ENCODE data around the gene SPATS2L.

Gene SPATS2L

DNA sequence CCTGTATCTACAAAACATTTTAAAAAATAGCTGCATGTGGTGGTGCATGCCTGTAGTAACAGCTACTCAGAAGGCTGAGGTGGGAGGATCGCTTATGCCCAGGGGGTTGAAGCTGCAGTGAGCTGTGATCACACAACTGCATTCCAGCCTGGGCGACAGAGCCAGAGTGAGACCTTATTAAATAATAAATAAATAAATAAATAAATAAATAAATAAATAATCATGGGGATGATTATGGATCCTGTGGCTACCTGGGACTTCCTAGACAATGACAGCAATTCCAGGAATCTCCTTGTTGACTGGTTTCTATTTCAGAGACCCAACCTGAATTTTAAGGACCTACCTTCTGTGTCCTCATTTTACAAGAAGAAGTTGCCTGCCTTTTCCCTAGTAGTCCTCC is 111.9 kb downstream of the SPATS2L start:
- no peak for DNase-seq

DNA sequence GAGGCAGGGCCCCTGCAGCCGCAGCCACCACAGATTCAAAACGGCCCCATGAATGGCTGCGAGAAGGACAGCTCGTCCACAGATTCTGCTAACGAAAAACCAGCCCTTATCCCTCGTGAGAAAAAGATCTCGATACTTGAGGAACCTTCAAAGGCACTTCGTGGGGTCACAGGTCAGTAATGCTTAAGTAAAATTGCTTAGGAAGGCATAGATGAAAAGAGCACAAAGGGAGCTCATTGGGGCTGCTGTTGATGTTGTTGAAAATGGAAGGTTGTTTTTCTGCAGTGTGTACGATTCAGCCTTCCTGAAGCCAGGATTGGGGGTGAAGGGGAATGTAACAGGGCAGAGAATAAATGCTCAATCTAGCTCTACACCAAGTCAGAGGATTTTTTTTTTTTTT is 112.8 kb downstream of the SPATS2L start:
- no peak for DNase-seq

DNA sequence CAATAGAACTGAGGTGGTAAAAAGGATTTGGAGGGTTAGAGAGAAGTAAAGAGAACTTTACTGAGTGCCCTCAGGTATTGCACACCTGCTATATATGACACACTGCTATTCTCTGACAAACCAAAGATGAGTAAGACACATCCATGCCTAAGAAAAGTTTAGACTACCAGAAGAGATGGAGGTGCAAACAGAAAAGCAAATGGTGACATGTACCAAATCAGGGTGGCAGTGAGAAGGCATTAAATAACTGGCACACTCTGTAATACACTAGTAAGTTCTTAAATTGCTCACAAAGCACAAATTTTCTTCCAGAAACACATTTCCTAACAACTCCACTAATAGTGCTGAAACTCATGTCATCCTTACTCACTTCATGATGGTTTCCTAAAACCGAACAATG is 114.8 kb downstream of the SPATS2L start:
- DNase-seq, result no peak

DNA sequence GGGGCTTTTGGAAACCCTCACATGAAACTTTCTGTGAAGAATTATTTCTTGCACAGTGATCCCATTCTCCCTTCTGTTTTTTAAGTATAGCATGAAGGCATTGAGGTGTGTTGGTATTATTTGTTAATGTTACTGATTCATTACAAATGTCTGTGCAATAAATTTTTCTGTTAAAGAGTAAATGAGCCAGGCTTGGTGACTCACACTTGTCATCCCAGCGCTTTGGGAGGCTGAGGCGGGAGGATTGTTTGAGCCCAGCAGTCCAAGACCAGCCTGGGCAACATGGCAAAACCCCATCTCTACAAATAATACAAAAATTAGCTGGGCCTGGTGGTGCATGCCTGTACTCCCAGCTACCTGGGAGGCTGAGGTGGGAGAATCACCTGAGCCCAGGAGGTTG is 115.6 kb downstream of the SPATS2L start:
- DNase-seq, result no peak

DNA sequence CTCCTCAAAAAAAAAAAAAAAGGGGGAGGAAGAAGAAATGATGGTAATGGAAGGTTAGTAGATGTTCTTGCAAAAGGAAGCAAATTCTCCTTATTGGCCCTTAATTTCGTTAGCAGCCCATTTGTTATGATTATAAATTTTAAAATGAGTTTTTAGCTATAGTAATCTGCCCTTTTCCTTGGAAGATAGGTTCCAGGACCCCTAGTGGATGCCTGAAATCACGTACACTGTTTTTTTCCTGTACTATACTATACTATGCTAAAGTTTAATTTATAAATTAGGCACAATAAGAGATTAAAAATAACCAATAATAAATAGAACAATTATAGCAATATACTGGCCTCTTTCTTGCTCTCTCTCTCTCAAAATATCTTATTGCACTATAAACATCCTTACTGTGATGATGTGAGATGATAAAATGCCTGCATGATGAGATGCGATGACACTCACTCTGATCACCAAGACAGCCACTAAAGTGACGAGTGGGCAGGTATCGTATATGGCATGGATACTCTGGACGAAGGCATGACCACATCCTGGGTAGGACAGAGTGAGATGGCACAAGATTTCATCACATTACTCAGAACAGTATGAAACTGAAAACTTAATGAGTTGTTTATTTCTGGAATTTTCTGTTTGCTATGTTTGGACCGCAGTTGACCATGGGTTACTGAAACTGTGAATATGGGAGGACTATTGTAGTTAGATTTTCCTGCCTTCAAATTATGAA is 116.2 kb downstream of the SPATS2L start:
- DNase-seq, result no peak

DNA sequence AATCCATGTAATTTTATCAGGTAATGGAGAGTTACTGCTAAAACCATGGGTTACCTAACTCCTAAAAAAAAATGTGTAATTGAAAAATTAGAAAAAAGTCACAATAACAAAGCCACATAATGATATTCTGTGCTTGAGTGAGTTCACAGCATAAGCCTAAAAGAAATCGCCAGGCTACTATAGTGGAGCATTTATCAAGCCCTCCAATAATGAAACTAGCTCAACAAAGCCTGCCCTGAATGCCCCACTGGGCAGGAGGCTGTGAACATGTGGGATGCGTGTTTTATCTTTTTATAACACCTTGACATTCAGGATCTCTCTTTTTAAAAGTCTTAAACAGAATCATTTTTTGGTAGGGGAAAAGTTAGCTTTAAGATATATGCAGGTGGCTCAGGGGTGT is 117.0 kb downstream of the SPATS2L start:
- no peak for DNase-seq

DNA sequence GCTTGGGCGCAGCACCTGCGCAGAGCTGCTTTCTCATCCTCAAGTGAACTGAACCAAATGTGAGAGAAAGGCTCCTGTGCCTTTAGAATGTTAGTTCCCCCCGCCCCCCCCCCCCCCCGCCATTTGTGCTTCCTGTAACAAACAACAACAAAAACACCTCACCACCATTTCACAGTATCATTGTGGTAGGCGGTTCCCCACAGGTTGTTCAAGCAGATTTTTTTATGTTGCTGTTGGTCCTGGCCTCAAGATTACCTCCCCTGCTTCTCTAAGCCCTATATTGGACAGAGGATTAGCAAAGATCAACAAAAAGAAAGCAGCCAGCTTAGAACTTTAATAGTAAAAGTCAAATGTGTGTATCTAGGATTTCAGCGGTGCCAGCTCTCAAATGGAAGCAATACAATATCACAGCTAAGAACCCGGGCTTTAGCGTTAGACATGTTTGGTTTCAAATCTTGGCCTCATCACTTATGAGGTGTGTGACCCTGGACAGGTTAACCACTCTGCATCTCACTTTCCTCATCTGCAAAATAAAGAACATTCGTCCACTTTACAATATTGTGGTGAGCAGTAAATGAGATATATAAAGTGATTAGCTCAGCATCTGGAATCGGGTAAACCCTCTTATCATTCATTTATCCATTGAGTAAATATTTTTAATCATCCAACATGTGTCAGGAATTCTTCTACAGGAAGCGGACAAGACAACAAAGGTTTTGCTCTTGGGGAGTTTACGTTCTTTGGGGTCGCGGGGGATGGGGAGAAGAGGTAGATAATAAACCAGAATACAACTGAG is 118.7 kb downstream of the SPATS2L start:
- no peak for DNase-seq

DNA sequence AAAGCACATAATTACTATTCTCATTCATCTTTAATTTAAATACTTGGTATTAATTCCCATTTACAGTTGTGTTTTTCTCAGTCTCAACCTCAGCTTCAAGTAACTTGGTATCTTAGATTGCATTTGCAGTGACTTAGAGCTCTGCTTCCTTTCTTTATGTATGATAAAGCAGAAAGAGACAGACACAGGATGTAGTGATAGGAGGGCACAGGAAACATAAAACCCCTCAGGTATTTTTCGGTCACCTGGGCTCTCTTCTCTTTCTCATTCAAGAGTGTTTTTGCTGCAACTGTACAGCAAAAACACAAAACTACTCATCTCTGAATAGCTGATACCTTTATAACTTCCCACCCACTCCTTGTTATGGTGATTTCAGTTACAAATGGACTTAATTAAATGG is 120.3 kb downstream of the SPATS2L start:
- no peak for DNase-seq

DNA sequence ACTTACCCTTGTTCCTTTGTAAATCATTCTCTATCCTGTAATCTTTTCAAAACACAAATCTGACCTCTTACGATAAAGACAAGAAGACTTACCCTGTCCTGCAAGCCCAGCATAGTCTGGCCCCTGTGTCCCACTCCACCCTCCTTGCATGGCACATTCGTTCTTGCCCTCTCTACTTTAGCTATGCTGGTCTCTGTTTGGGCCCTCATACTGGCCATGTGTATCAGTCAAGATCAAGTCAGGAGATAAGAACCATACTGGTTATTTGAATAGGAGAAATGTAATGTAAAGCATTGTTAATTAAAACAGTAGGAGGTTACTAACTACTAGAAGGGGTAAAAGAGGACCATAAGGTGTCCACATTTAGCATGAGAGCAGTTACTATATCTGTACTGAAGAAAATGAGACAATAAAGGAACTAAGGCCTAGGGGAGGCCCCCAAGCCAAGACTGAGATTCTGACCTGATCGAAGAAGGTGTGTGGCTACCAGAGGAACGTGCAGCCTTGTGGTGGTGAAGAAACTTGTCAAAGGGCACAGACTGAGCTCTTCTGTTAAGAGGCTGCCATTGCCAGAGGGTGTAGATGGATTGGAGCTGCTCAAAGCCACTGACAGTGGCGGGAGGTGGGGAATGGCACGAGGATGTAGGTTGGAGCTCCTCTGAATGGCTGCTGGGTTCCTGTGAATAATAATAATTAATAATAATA is 122.6 kb downstream of the SPATS2L start:
- DNase-seq, result no peak

DNA sequence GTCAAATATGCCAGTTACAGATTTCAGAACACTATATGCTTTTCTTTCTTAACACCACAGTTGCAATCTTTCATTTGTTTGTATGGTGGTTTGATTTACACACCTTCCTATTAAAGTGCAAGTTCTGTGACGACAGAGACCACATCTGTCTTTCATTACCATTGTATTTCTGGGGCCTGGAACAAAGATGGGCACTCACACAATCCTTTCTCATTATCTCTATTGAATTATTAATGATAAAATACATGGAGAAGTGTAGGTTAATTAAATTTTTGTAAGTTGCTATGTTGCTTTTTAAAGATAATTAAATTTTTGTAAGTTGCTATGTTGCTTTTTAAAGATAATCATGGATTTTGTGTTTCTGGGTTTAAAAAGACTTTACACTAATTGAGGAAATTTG is 123.5 kb downstream of the SPATS2L start:
- DNase-seq, result no peak

DNA sequence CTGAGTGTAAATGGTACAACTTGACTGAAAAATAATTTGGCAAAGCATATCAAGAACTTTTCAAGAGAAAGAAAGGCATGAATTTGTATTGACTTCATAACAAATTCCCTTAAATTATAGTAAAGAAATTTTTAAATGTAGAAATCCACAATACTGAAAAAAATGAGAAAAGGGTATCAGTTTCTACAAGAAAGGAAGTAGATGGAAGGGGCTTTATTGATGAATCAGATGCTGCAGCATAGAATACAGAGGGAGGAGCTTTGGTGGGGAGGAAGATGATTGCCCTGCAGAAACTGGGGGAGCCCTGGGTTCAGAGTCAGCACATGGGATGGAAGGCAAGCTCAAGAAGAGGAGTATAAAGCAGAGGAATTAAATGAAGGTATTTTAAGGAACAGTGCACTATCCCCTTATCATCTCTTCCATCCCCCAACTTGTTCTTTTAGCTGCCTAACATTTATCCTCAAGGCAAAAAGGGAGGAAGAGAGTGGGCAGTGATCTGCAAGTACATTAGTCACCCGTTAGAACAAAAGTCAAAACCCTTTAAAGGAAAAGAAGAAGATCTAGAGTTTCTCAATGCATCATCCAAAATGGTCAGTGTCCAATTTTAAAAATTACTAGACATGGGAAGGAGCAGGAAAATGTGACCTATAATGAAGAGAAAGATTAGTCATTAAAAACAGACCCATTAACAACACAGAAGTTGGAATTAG is 125.7 kb downstream of the SPATS2L start:
- no peak for DNase-seq

DNA sequence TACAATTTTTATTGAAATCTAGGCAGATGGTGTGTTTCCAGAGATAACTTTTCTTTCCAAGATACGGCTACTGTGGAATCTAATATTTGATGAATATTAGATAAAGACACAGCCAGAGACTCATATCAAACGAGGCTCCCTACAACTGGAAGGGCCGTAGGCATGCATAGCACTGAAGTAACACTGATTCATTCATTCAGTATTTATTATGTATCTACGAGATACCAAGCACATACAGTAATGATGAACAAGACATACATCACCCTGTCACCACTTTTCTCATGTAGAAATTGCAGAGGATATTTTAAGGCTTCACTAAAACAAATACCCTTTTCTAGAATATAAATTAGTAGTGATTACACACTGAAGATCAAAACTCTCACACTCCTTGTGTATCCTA is 128.9 kb downstream of the SPATS2L start:
- DNase-seq, result no peak

DNA sequence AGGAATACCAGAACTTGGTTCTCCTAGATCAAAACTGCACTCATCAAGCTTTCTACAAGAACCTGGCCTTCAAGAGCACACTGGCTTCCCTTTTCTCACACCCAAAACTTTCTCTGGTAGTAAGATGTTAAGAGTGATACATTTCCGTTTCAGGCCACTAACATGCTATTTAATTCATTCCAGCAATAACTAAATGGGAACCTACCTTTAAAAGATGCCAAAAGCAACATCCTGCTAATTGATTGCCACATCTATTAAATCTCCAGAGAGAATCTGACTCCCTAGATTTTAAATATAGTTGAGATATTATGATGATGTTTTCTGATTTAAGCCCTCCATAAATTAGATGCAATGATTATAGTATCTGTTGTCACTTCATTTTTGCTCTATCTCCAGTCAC is 131.8 kb downstream of the SPATS2L start:
- DNase-seq, result no peak

DNA sequence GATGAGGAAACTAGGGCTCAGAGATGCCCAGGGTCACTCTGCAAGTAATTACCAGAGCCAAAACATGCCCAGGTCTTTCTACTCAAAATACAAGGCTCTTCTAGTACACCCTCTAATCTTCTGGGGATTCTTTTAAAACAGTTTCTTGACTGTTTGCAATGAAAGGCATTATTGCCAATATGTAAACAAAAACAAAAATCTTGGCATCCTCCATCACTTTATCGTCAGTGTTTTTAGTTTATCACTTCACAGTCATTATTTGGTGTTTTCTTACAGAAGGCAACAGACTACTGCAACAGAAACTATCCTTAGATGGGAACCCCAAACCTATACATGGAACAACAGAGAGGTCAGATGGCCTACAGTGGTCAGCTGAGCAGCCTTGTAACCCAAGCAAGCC is 132.4 kb downstream of the SPATS2L start:
- no peak for DNase-seq

DNA sequence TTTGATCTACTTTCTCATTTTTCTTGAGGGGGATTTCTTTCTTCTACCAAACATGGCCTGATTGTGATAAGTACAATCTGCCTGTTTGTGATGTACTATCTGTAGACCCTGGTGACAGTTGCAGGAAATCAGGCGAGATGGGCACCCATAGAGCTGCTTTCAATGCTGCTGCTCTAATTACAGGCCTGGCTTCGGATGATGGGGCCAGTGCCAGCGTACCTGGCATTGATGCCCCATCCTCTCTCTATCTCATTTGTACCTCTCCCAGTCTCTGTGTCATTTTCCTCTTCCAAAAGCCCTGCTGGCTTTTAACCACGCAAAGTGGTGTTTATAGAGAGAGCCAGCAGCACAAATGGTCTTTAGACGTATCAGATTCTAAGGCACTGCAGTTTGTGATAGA is 133.5 kb downstream of the SPATS2L start:
- DNase-seq, result no peak

DNA sequence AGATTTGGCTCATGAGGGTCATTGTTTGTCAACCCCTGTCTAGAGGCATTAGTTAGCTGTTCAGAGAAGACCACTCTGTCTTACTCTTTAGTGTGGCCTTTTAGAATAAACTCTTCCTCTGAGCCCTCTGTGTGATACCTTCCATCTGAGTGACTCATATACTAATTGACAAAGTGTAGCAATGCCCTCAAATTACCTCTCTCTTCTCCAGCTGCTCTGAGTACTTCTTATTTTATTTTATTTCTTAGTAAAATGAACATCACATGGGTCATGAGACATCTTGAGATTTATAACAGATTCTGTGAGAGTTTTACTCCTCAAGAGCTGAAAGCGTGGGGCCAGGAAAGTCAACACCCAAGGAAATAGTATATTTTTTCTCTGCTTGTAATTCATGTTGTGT is 136.0 kb downstream of the SPATS2L start:
- no peak for DNase-seq

DNA sequence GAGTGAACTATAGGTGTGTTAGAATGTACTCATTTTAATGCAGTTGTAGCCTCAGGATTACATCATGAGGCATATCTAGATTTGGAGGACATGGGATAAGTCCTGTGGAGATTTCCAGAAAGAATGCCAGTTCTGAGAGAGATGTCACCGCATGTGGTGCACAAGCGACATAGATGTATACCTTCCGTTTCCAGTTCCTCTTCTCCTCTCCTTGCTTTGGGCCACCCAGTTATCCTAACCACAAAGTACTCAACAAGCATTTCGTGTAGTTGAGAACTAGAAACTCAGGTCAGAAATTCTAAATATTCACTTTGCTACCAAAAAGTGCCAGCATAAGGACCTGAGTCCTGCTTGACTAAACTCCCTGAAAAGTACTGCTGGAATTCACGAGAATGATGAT is 136.9 kb downstream of the SPATS2L start:
- no peak for DNase-seq

DNA sequence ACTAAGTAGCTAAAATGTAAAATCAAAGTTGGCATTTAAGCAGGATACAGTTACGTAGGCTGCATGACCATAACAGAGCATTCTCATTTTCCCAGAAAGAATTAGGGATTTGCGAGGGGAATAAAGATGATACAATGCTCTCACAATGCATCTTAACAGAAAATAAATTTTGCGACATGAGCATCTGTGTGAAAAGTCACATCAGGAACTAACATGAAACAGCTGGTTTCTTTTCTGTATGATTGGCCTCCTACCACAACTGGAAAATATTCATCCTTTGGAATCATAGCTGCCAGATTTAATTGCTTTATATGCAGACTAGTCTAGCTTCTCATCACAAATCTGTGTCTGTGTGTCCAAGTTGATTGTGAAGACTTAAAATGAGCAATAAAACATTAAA is 137.4 kb downstream of the SPATS2L start:
- no peak for DNase-seq

DNA sequence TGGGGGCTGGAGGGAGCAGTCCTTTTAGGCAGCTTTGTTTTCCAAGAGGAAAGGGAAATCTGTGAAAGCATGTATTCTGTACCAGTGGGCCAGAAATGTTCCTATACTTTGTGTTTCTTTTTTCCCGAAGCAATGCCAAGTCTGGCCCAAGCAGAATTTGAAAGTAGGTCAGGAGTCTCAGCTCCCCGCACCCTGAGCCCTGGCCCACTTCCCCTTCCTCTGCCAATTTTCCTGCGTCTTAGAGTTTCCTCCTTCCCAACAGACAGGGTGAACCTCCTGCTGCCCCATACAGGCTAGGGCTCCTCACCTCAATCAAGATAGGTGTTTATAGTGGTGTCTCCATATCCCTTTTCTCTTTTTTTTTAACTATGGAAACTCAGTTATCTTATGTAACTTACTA is 138.0 kb downstream of the SPATS2L start:
- no peak for DNase-seq

DNA sequence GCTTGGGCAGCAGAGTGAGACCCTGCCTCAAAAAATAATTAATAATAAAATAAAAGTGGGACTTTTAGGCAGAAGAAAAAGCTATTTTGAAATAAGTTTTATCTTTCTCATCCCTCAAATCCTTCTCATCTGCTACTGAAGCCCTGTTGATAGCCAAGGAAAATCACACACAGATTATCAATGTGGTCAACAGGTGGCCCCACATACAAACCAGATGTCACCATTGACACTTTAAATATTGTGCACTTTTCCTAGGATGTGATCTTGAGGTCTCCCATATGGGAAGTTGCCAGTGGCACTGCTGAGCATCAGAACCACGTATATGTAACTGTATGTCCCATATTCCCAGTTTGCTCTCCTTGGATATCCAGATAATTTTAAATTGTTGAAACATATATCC is 138.8 kb downstream of the SPATS2L start:
- no peak for DNase-seq

DNA sequence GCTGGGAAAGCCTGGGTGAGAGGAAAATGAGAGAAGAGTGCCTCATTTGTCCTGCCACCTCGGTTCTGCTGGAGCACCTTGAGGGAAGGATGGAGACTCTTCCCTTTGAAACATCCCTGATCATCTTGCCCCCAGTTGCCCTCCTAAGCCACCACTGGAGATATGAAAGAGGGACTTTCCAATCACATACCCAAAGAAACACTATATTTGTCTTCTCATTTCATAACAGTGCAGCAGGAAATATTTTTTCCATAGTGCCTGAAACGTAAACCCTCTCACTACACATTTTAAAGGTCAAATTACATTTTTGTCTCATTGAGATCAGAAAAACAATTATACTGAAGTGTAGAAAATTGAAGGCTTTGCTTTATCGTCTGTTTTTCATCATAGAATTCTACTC is 140.1 kb downstream of the SPATS2L start:
- no peak for DNase-seq

DNA sequence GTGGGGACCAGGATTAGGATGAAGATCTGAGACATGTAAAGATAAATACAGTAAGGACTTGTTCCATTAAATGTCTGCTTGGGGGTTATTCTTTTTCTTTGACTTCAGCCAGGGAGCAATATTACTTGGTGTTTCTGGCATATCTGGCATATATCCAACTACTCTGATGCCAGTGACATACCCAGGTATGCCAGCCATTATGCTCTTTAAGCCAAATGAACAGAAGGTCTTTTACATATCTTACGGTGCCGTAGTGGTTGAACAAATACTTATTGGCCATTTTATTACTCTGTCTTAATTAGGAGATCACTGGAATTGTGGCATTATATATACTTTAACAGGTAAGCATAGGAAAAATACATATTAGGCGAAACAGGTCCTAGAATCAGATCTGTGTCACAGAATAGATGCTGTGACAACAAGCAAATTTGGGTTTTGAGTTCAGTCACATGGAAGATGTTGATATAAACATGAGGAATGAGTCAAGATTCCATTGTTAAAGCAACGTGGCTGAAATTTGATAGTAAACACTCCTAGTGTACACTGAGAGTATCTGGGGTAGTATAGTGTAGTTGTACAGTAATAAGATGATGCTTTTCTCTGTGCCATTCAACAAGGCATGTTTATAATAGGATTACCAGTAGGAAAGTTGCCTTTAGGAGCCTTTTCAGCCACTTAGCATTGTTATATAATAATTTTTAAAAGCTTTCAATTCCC is 140.8 kb downstream of the SPATS2L start:
- DNase-seq, result no peak

DNA sequence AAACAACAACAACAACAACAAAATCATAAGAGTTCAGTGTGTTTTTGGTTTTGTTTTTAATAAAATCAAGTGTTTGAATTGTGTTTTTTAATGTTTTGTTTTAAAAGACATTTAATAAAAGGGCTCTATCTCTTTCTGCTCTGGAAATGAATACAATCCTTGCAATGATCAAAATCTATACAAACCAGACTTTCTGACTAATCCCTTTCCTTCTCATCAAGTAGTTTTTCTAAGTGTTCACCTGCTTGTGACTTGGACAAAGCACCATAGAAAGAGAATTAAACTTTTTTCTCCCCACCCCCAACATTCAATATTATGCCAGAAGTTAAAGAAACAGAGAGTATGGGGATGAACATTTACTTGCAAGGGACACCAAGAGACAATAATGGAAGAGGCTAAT is 142.0 kb downstream of the SPATS2L start:
- no peak for DNase-seq

All from midbrain (tissue), 1 donor.